Endodermal cell (in vitro differentiated cells): ENCODE results near the gene EYS. TPM values are rescaled to one million over a fixed set of nuclear protein-coding genes. Genes with fewer than 3 reads are reported as not detected.

Experiments used
- DNase-seq: peaks from one replicate; pipeline ENCODE4 v3.0.0-alpha.2; 2017
- H3K27ac ChIP-seq: 2 replicates; pipeline ENCODE4 v1.5.1; 2013; ENCODE audit warnings: mild to moderate bottlenecking, low read depth, low read length, moderate library complexity
- H3K27me3 ChIP-seq: 2 replicates; pipeline ENCODE4 v1.6.1; 2013; ENCODE audit warnings: mild to moderate bottlenecking, low read length, moderate library complexity; ENCODE audit not compliant: insufficient read depth, control insufficient read depth, poor library complexity, severe bottlenecking
- H3K36me3 ChIP-seq: 2 replicates; pipeline ENCODE4 v1.7.0; 2013; ENCODE audit warnings: mild to moderate bottlenecking, low read length, moderate library complexity; ENCODE audit not compliant: control insufficient read depth, insufficient read depth
- H3K4me1 ChIP-seq: one replicate; pipeline ENCODE4 v1.7.0; 2013; ENCODE audit warnings: low read length; ENCODE audit not compliant: control insufficient read depth, insufficient read depth
- H3K4me3 ChIP-seq: 2 replicates; pipeline ENCODE4 v1.5.1; 2013; ENCODE audit warnings: mild to moderate bottlenecking, low read length, moderate library complexity
- H3K9ac ChIP-seq: 2 replicates; pipeline ENCODE4 v1.6.1; 2013; ENCODE audit warnings: mild to moderate bottlenecking, low read length, moderate library complexity; ENCODE audit not compliant: poor library complexity, severe bottlenecking; ENCODE audit errors: extremely low read depth
- H3K9me3 ChIP-seq: 2 replicates; pipeline ENCODE4 v1.6.1; 2013; ENCODE audit warnings: mild to moderate bottlenecking, low read length, moderate library complexity; ENCODE audit not compliant: control insufficient read depth
- H3K27ac Mint-ChIP-seq: 2 replicates; pipeline ENCODE4 v1.8.0; 2020; ENCODE audit warnings: mixed read lengths
- H3K27me3 Mint-ChIP-seq: 2 replicates; pipeline ENCODE4 v1.8.0; 2021; ENCODE audit warnings: mild to moderate bottlenecking, mixed read lengths; ENCODE audit not compliant: insufficient read depth
- H3K36me3 Mint-ChIP-seq: 2 replicates; pipeline ENCODE4 v1.8.0; 2020; ENCODE audit warnings: low read depth, mixed read lengths
- H3K4me1 Mint-ChIP-seq: 2 replicates; pipeline ENCODE4 v1.8.0; 2020; ENCODE audit warnings: mixed read lengths
- H3K4me3 Mint-ChIP-seq: 2 replicates; pipeline ENCODE4 v1.8.0; 2020; ENCODE audit warnings: mild to moderate bottlenecking, moderate library complexity, mixed read lengths
- H3K9me3 Mint-ChIP-seq: 2 replicates; pipeline ENCODE4 v1.8.0; 2020; ENCODE audit warnings: mild to moderate bottlenecking, mixed read lengths
- WGBS, 2 experiments: methylation state at CpG; one replicate each; pipeline versions ENCODE4 v1.1.5 to v1.1.7; 2013; ENCODE audit warnings: missing lambda C conversion rate in 2 of 2, mixed read lengths in 1 of 2; ENCODE audit not compliant: insufficient coverage in 1 of 2, insufficient read length in 1 of 2; 5-methylcytosine and 5-hydroxymethylcytosine counted together
- total RNA-seq, 2 donors: library from RNA; stranded (reverse); fragmentation: NEBNext Ultra II Directional in 1 of 2; extraction: Animal tissue kit (Norgen Biotek cat#: 25700) in 1 of 2; gene quantifications; 2 replicates in 1 of 2; 3 replicates in 1 of 2; pipeline ENCODE4 v1.2.1, GENCODE V29; 2021
- TF ChIP-seq, protein P1 (sequence below): fragments of 200-600 bp; sonication (generic); conservative IDR thresholded peaks from 2 replicates; pipeline ENCODE4 v1.5.0; 2021; ENCODE audit warnings: antibody characterized with exemption, mild to moderate bottlenecking

The EYS gene
- total RNA-seq, 2 donors from 2014 or later: 0.31 to 0.70 TPM

DNA sequence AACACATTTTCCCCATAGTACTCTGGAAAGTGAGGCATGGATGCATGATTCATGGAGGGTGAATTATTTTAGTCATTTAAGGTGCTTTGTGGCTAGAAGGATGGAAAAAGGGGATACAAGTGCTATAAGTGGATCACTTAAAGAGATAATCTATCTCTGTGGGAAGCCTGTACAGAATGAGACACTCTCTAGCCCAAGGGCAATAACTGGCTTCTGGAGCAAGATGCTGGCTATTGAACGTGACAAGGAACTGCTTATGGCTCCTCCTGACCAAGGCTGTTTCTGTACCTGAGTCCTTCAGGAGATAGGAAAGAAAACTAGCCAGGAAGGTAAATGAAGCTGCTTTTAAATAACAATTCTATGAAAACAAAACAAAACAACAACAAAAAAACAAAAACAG lies 590.7 kb downstream of the EYS start:
- H3K4me3 Mint-ChIP-seq: no peak overlapping the region
- Histone ChIP-seq H3K9ac (no peak overlapping the region), H3K27me3 (no peaks in the 10 kb centered on the region), H3K9me3 (no peaks in the 10 kb centered on the region), H3K4me1 (no peaks in the 10 kb centered on the region), H3K27ac (no peak overlapping the region), H3K4me3 (no peak overlapping the region), H3K36me3 (no peaks in the 10 kb centered on the region)
- H3K4me1 Mint-ChIP-seq: peaks cover 7% of the 10 kb centered on the region
- no peak overlapping the region for H3K27ac Mint-ChIP-seq
- no peaks in the 10 kb centered on the region for H3K36me3 Mint-ChIP-seq
- no peaks in the 10 kb centered on the region for H3K27me3 Mint-ChIP-seq
- DNase-seq: no peak
- H3K9me3 Mint-ChIP-seq: peaks cover 2% of the 10 kb centered on the region
- TF ChIP-seq, protein P1, sequence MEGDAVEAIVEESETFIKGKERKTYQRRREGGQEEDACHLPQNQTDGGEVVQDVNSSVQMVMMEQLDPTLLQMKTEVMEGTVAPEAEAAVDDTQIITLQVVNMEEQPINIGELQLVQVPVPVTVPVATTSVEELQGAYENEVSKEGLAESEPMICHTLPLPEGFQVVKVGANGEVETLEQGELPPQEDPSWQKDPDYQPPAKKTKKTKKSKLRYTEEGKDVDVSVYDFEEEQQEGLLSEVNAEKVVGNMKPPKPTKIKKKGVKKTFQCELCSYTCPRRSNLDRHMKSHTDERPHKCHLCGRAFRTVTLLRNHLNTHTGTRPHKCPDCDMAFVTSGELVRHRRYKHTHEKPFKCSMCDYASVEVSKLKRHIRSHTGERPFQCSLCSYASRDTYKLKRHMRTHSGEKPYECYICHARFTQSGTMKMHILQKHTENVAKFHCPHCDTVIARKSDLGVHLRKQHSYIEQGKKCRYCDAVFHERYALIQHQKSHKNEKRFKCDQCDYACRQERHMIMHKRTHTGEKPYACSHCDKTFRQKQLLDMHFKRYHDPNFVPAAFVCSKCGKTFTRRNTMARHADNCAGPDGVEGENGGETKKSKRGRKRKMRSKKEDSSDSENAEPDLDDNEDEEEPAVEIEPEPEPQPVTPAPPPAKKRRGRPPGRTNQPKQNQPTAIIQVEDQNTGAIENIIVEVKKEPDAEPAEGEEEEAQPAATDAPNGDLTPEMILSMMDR: no peak
- WGBS, 2 experiments: 96% methylated on average over 1 of the region's 1 CpG; no CpG with 5 or more reads in 1 of the 2 experiments

DNA sequence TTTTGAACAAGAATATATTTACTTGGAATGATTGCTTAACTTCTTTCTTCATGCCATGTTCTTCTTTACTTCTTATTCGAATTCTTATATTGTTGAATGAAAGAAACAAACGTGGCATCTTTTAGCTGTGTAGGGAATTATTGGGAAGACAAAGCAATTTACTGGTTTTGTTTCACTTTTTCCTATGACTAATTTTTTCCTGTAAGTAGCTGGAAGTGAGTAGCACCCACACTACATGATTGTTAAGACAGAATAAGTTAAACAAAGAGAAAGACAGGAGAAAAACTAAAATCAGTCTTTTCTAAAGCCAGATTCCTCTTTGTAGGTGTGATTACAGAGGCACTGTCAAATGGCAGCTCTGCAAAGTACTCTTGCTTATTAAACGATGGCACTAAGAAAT lies 593.4 kb downstream of the EYS start:
- Histone ChIP-seq H3K9ac (no peak overlapping the region), H3K4me1 (no peaks in the 10 kb centered on the region), H3K36me3 (no peaks in the 10 kb centered on the region), H3K27ac (no peak overlapping the region), H3K27me3 (no peaks in the 10 kb centered on the region), H3K9me3 (no peaks in the 10 kb centered on the region), H3K4me3 (no peak overlapping the region)
- Mint-ChIP-seq H3K4me3 (no peak overlapping the region), H3K4me1 (peaks cover 7% of the 10 kb centered on the region), H3K36me3 (no peaks in the 10 kb centered on the region), H3K27ac (no peak overlapping the region), H3K27me3 (no peaks in the 10 kb centered on the region), H3K9me3 (no peaks in the 10 kb centered on the region)
- WGBS, 2 experiments: 90% methylated on average over 3 of the region's 3 CpGs; no CpG with 5 or more reads in 1 of the 2 experiments
- DNase-seq: no peak
- TF ChIP-seq, protein P1: no peak

DNA sequence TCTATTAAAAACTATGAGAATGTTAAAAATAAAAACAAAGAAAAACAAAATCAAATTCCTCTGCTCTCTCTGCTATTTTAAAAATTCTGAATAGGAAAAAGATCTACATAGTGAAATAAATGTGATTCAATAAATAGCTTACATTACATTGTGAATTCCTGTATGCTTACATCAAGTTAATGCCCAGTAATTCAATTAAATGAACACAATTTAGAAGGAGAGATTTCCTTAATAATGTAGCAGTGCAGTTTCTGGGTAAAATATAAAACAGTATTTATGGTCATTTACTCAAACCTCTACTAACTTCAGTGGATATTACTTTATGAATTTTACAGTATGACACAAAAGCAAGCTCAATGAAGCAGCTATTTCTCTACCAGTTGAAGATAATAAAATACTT lies 594.6 kb downstream of the EYS start:
- DNase-seq: no peak
- no peak overlapping the region for H3K9ac ChIP-seq
- TF ChIP-seq, protein P1: no peak
- no peak overlapping the region for H3K27ac ChIP-seq
- H3K27me3 ChIP-seq: no peaks in the 10 kb centered on the region
- peaks cover 7% of the 10 kb centered on the region for H3K4me1 Mint-ChIP-seq
- H3K36me3 Mint-ChIP-seq: no peaks in the 10 kb centered on the region
- no peaks in the 10 kb centered on the region for H3K27me3 Mint-ChIP-seq
- H3K4me3 ChIP-seq: no peak overlapping the region
- H3K9me3 ChIP-seq: no peaks in the 10 kb centered on the region
- no peaks in the 10 kb centered on the region for H3K9me3 Mint-ChIP-seq
- H3K27ac Mint-ChIP-seq: no peak overlapping the region
- H3K36me3 ChIP-seq: no peaks in the 10 kb centered on the region
- H3K4me3 Mint-ChIP-seq: no peak overlapping the region
- H3K4me1 ChIP-seq: no peaks in the 10 kb centered on the region
